Duodenal mucosa (tissue), 2 donors: ENCODE measurements around the gene ADAM10.

ENCODE experiments used
- H3K27ac ChIP-seq: one replicate; pipeline ENCODE4 v1.7.0; 2013; ENCODE audit warnings: low read depth, low read length
- H3K27me3 ChIP-seq, 2 donors: one replicate each; pipeline ENCODE4 v1.7.0; 2013; ENCODE audit warnings: low read length in 2 of 2, control low read depth in 1 of 2; ENCODE audit not compliant: insufficient read depth in 2 of 2, control insufficient read depth in 1 of 2
- H3K36me3 ChIP-seq, 2 donors: one replicate each; pipeline ENCODE4 v1.7.0; 2013; ENCODE audit warnings: low read length in 2 of 2, control low read depth in 1 of 2; ENCODE audit not compliant: insufficient read depth in 2 of 2, control insufficient read depth in 1 of 2
- H3K4me1 ChIP-seq, 2 donors: one replicate each; pipeline ENCODE4 v1.7.0; 2013; ENCODE audit warnings: low read length in 2 of 2, control low read depth in 1 of 2; ENCODE audit not compliant: insufficient read depth in 2 of 2, control insufficient read depth in 1 of 2
- H3K4me3 ChIP-seq, 2 donors: one replicate each; pipeline ENCODE4 v1.7.0; 2013; ENCODE audit warnings: low read length in 2 of 2, low read depth in 1 of 2
- H3K9ac ChIP-seq, 2 donors: one replicate each; pipeline ENCODE4 v1.7.0; 2013; ENCODE audit warnings: low read length in 2 of 2, low read depth in 1 of 2
- H3K9me3 ChIP-seq, 2 donors: one replicate each; pipeline ENCODE4 v1.7.0; 2013; ENCODE audit warnings: low read length in 2 of 2, control low read depth in 1 of 2; ENCODE audit not compliant: control insufficient read depth in 1 of 2

ADAM10 gene

GRCh38 chr15:58549785-58550074 is 199.8 kb downstream of the ADAM10 start:
- Histone ChIP-seq H3K4me1 (peaks cover 16 to 22% of the 10 kb centered on the region in 2 donors), H3K27ac (no peak overlapping the region), H3K27me3 (no peaks in the 10 kb centered on the region), H3K9me3 (no peaks in the 10 kb centered on the region), H3K36me3 (no peaks in the 10 kb centered on the region), H3K9ac (no peak overlapping the region), H3K4me3 (no peak overlapping the region)

GRCh38 chr15:58549013-58549784 is 200.3 kb downstream of the ADAM10 start:
- Histone ChIP-seq H3K9me3 (no peaks in the 10 kb centered on the region), H3K4me1 (peaks cover 16 to 22% of the 10 kb centered on the region in 2 donors)

GRCh38 chr15:58548308-58549012 is 201.0 kb downstream of the ADAM10 start:
- Histone ChIP-seq H3K27ac (no peak overlapping the region), H3K36me3 (no peaks in the 10 kb centered on the region), H3K4me3 (no peak overlapping the region), H3K27me3 (no peaks in the 10 kb centered on the region), H3K4me1 (peaks cover 16 to 22% of the 10 kb centered on the region in 2 donors), H3K9ac (peak overlapping the region in 1 of 2 donors; percentile 1), H3K9me3 (no peaks in the 10 kb centered on the region)

More at GRCh38 chr15:58549013-58549784, 200.3 kb downstream of the ADAM10 start:
- Histone ChIP-seq H3K9ac (peak overlapping the region in 1 of 2 donors; percentile 1), H3K27me3 (no peaks in the 10 kb centered on the region), H3K27ac (no peak overlapping the region), H3K36me3 (no peaks in the 10 kb centered on the region), H3K4me3 (no peak overlapping the region)

- Histone ChIP-seq H3K27ac (no peak overlapping the region), H3K27me3 (no peaks in the 10 kb centered on the region), H3K36me3 (no peaks in the 10 kb centered on the region), H3K9me3 (no peaks in the 10 kb centered on the region), H3K4me3 (no peak overlapping the region), H3K9ac (no peak overlapping the region), H3K4me1 (peaks cover 12 to 20% of the 10 kb centered on the region in 2 donors)
Measured at GRCh38 chr15:58547628-58548307, 201.7 kb downstream of the ADAM10 start.

- Histone ChIP-seq H3K36me3 (no peaks in the 10 kb centered on the region), H3K9me3 (no peaks in the 10 kb centered on the region), H3K4me3 (no peak overlapping the region), H3K9ac (no peak overlapping the region), H3K27me3 (no peaks in the 10 kb centered on the region), H3K27ac (no peak overlapping the region), H3K4me1 (peaks cover 6 to 12% of the 10 kb centered on the region in 2 donors)
Measured at GRCh38 chr15:58546635-58547627, 202.6 kb downstream of the ADAM10 start.

- H3K9me3 ChIP-seq: no peaks in the 10 kb centered on the region
- H3K27me3 ChIP-seq: no peaks in the 10 kb centered on the region
- peaks cover 0 to 4% of the 10 kb centered on the region in 2 donors for H3K4me1 ChIP-seq
- H3K36me3 ChIP-seq: no peaks in the 10 kb centered on the region
- no peak overlapping the region for H3K9ac ChIP-seq
- H3K4me3 ChIP-seq: no peak overlapping the region
- no peak overlapping the region for H3K27ac ChIP-seq
Measured at GRCh38 chr15:58546066-58546591, 203.4 kb downstream of the ADAM10 start.

GRCh38 chr15:58545307-58546065 is 204.0 kb downstream of the ADAM10 start:
- Histone ChIP-seq H3K4me3 (no peak overlapping the region), H3K36me3 (no peaks in the 10 kb centered on the region), H3K27ac (no peak overlapping the region)

GRCh38 chr15:58544756-58545155 is 204.8 kb downstream of the ADAM10 start:
- Histone ChIP-seq H3K27ac (no peak overlapping the region), H3K4me3 (no peak overlapping the region), H3K36me3 (no peaks in the 10 kb centered on the region), H3K9ac (no peak overlapping the region), H3K4me1 (peaks cover 0 to 2% of the 10 kb centered on the region in 2 donors), H3K9me3 (no peaks in the 10 kb centered on the region), H3K27me3 (no peaks in the 10 kb centered on the region)

More at GRCh38 chr15:58545307-58546065, 204.0 kb downstream of the ADAM10 start:
- Histone ChIP-seq H3K9me3 (no peaks in the 10 kb centered on the region), H3K27me3 (no peaks in the 10 kb centered on the region), H3K9ac (no peak overlapping the region), H3K4me1 (peaks cover 0 to 2% of the 10 kb centered on the region in 2 donors)
